ENCODE results near the gene RBM20. TPM values are rescaled to one million over a fixed set of nuclear protein-coding genes. Genes with fewer than 3 reads are reported as not detected.

Gene RBM20
- total RNA-seq, 8 experiments from 2014 or later: 0.31 to 19.1 (median 8.8) TPM

GRCh38 chr10:110827875-110828274, 183.7 kb downstream of the RBM20 start:
- no peak overlapping the region for H3K4me3 ChIP-seq
- in situ Hi-C loops (cut with MboI; ENCODE audit: low pct_unique_long_range_greater_than_20kb in 2 of 9, low sequenced_read_pairs in 9 of 9, unreplicated experiment in 9 of 9): no loop called here
- H3K4me1 ChIP-seq (replicated peaks in 1 of 2): peaks cover 11 to 18% of the 10 kb centered on the region in 2 donors
- WGBS, 10 experiments: 40 to 100% (median 80%) methylated on average over 1 to 5 of the region's 8 CpGs; no CpG with 5 or more reads in 3 of the 10 experiments
- no peak overlapping the region for H3K27ac ChIP-seq
- ATAC-seq (replicated peaks in 6 of 8): peak in 5 of 8 experiments; percentile 38 to 79 (median 42)

- H3K4me1 ChIP-seq (replicated peaks in 1 of 2): peaks cover 4 to 14% of the 10 kb centered on the region in 2 donors
- ATAC-seq (replicated peaks in 6 of 8): no peak
- in situ Hi-C loops (cut with MboI; ENCODE audit: low pct_unique_long_range_greater_than_20kb in 2 of 9, low sequenced_read_pairs in 9 of 9, unreplicated experiment in 9 of 9): no loop called here
- 28 to 84% (median 56%) methylated on average over 1 to 2 of the region's 2 CpGs; no CpG with 5 or more reads in 2 of the 10 experiments for WGBS, 10 experiments
- no peak overlapping the region for H3K4me3 ChIP-seq
- no peak overlapping the region for H3K27ac ChIP-seq
Measured at GRCh38 chr10:110828525-110828924, 184.4 kb downstream of the RBM20 start.

- in situ Hi-C loops (cut with MboI; ENCODE audit: low pct_unique_long_range_greater_than_20kb in 2 of 9, low sequenced_read_pairs in 9 of 9, unreplicated experiment in 9 of 9): no loop called here
- WGBS, 10 experiments: 31 to 100% (median 92%) methylated on average over 1 to 7 of the region's 11 CpGs; no CpG with 5 or more reads in 1 of the 10 experiments
- Histone ChIP-seq H3K4me1 (replicated peaks in 1 of 2) (peaks cover 0 to 14% of the 10 kb centered on the region in 2 donors), H3K27ac (no peak overlapping the region), H3K4me3 (no peak overlapping the region)
- ATAC-seq (replicated peaks in 6 of 8): no peak
Measured at GRCh38 chr10:110829721-110830410, 185.7 kb downstream of the RBM20 start.

GRCh38 chr10:110833234-110833940, 189.3 kb downstream of the RBM20 start:
- 70 to 100% (median 76%) methylated on average over 1 to 6 of the region's 13 CpGs; no CpG with 5 or more reads in 2 of the 10 experiments for WGBS, 10 experiments

GRCh38 chr10:110833941-110834628, 189.9 kb downstream of the RBM20 start:
- H3K27ac ChIP-seq: no peak overlapping the region
- in situ Hi-C loops (cut with MboI; ENCODE audit: low pct_unique_long_range_greater_than_20kb in 2 of 9, low sequenced_read_pairs in 9 of 9, unreplicated experiment in 9 of 9): no loop called here
- WGBS, 10 experiments: 27 to 100% (median 92%) methylated on average over 1 to 10 of the region's 14 CpGs; no CpG with 5 or more reads in 1 of the 10 experiments
- peak in 2 of 8 experiments; percentile 31 to 34 for ATAC-seq (replicated peaks in 6 of 8)
- H3K4me3 ChIP-seq: no peak overlapping the region
- peaks cover 0 to 20% of the 10 kb centered on the region in 2 donors for H3K4me1 ChIP-seq (replicated peaks in 1 of 2)

More at GRCh38 chr10:110833234-110833940, 189.3 kb downstream of the RBM20 start:
- no peak overlapping the region for H3K27ac ChIP-seq
- no peak overlapping the region for H3K4me3 ChIP-seq
- peaks cover 0 to 20% of the 10 kb centered on the region in 2 donors for H3K4me1 ChIP-seq (replicated peaks in 1 of 2)
- in situ Hi-C loops (cut with MboI; ENCODE audit: low pct_unique_long_range_greater_than_20kb in 2 of 9, low sequenced_read_pairs in 9 of 9, unreplicated experiment in 9 of 9): no loop called here
- peak in 4 of 8 experiments; percentile 51 to 67 (median 61) for ATAC-seq (replicated peaks in 6 of 8)

- Histone ChIP-seq H3K4me3 (no peak overlapping the region), H3K27ac (no peak overlapping the region), H3K4me1 (replicated peaks in 1 of 2) (peaks cover 0 to 20% of the 10 kb centered on the region in 2 donors)
- in situ Hi-C loops (cut with MboI; ENCODE audit: low pct_unique_long_range_greater_than_20kb in 2 of 9, low sequenced_read_pairs in 9 of 9, unreplicated experiment in 9 of 9): no loop called here
- 36 to 100% (median 61%) methylated on average over 1 to 5 of the region's 6 CpGs; no CpG with 5 or more reads in 3 of the 10 experiments for WGBS, 10 experiments
- ATAC-seq (replicated peaks in 6 of 8): peak in 6 of 8 experiments; percentile 19 to 98 (median 54)
Measured at GRCh38 chr10:110834629-110835301, 190.6 kb downstream of the RBM20 start.

GRCh38 chr10:110835841-110836240, 191.7 kb downstream of the RBM20 start:
- ATAC-seq (replicated peaks in 6 of 8): no peak
- in situ Hi-C loops (cut with MboI; ENCODE audit: low pct_unique_long_range_greater_than_20kb in 2 of 9, low sequenced_read_pairs in 9 of 9, unreplicated experiment in 9 of 9): no loop called here
- WGBS, 10 experiments: 56 to 96% (median 86%) methylated on average over 3 to 7 of the region's 7 CpGs; no CpG with 5 or more reads in 4 of the 10 experiments
- Histone ChIP-seq H3K4me1 (replicated peaks in 1 of 2) (peaks cover 0 to 20% of the 10 kb centered on the region in 2 donors), H3K4me3 (no peak overlapping the region), H3K27ac (no peak overlapping the region)

GRCh38 chr10:110836706-110837105, 192.6 kb downstream of the RBM20 start:
- no peak for ATAC-seq (replicated peaks in 6 of 8)
- WGBS, 10 experiments: 60 to 96% (median 81%) methylated on average over 1 to 3 of the region's 3 CpGs; no CpG with 5 or more reads in 5 of the 10 experiments

GRCh38 chr10:110837418-110838171, 193.5 kb downstream of the RBM20 start:
- Histone ChIP-seq H3K4me3 (no peak overlapping the region), H3K27ac (no peak overlapping the region), H3K4me1 (replicated peaks in 1 of 2) (peaks cover 0 to 20% of the 10 kb centered on the region in 2 donors)
- no peak for ATAC-seq (replicated peaks in 6 of 8)
- in situ Hi-C loops (cut with MboI; ENCODE audit: low pct_unique_long_range_greater_than_20kb in 2 of 9, low sequenced_read_pairs in 9 of 9, unreplicated experiment in 9 of 9): no loop called here
- WGBS, 10 experiments: 63 to 100% (median 83%) methylated on average over 1 to 2 of the region's 2 CpGs; no CpG with 5 or more reads in 1 of the 10 experiments

More at GRCh38 chr10:110836706-110837105, 192.6 kb downstream of the RBM20 start:
- Histone ChIP-seq H3K4me1 (replicated peaks in 1 of 2) (peaks cover 0 to 20% of the 10 kb centered on the region in 2 donors), H3K4me3 (no peak overlapping the region), H3K27ac (no peak overlapping the region)
- in situ Hi-C loops (cut with MboI; ENCODE audit: low pct_unique_long_range_greater_than_20kb in 2 of 9, low sequenced_read_pairs in 9 of 9, unreplicated experiment in 9 of 9): no loop called here

- peak in 1 of 8 experiments; percentile 34 for ATAC-seq (replicated peaks in 6 of 8)
- no peak overlapping the region for H3K4me3 ChIP-seq
- peaks cover 0 to 4% of the 10 kb centered on the region in 2 donors for H3K4me1 ChIP-seq (replicated peaks in 1 of 2)
- in situ Hi-C loops (cut with MboI; ENCODE audit: low pct_unique_long_range_greater_than_20kb in 2 of 9, low sequenced_read_pairs in 9 of 9, unreplicated experiment in 9 of 9): no loop called here
- WGBS, 10 experiments: 20 to 80% (median 52%) methylated on average over 1 to 2 of the region's 5 CpGs; no CpG with 5 or more reads in 6 of the 10 experiments
- H3K27ac ChIP-seq: no peak overlapping the region
Measured at GRCh38 chr10:110840225-110840922, 196.2 kb downstream of the RBM20 start.

- in situ Hi-C loops (cut with MboI; ENCODE audit: low pct_unique_long_range_greater_than_20kb in 2 of 9, low sequenced_read_pairs in 9 of 9, unreplicated experiment in 9 of 9): no loop called here
- Histone ChIP-seq H3K27ac (no peak overlapping the region), H3K4me3 (no peak overlapping the region), H3K4me1 (replicated peaks in 1 of 2) (peaks cover 0 to 4% of the 10 kb centered on the region in 2 donors)
- 41 to 100% (median 82%) methylated on average over 1 to 3 of the region's 3 CpGs; no CpG with 5 or more reads in 6 of the 10 experiments for WGBS, 10 experiments
- ATAC-seq (replicated peaks in 6 of 8): peak in 1 of 8 experiments; percentile 11
Measured at GRCh38 chr10:110840923-110841428, 196.8 kb downstream of the RBM20 start.

Data from motor neuron (in vitro differentiated cells).